GM23248 (cell line): Measurements from ENCODE around the gene AKAP7. TPM values are rescaled to one million over a fixed set of nuclear protein-coding genes. Genes with fewer than 3 reads are reported as not detected.
"Not testable (repeated sequence)": the region's sequence is repeated elsewhere in the genome, so short reads cannot be mapped to it uniquely, and the experiment has no call there.

Source experiments
- DNase-seq: peaks from one replicate; pipeline ENCODE4 v3.0.0-alpha.2; 2015
- H2AFZ ChIP-seq: fragments of 200-600 bp; sonication (generic); 2 replicates; pipeline ENCODE4 v1.6.1; 2016; ENCODE audit warnings: antibody characterized with exemption
- H3F3A ChIP-seq: fragments of 200-600 bp; sonication (generic); 2 replicates; pipeline ENCODE4 v1.6.1; 2016; ENCODE audit warnings: mild to moderate bottlenecking, antibody characterized with exemption, mixed run types; ENCODE audit not compliant: insufficient read depth
- H3K27ac ChIP-seq: fragments of 200-600 bp; sonication (generic); 2 replicates; pipeline ENCODE4 v1.5.1; 2016; ENCODE audit warnings: mild to moderate bottlenecking
- H3K27me3 ChIP-seq: fragments of 200-600 bp; sonication (generic); replicated peaks from 2 replicates; pipeline ENCODE4 v1.6.1; 2016; ENCODE audit warnings: mild to moderate bottlenecking; ENCODE audit not compliant: insufficient read depth
- H3K36me3 ChIP-seq: fragments of 200-600 bp; sonication (generic); 2 replicates; pipeline ENCODE4 v1.6.1; 2016; ENCODE audit warnings: low read depth, mild to moderate bottlenecking
- H3K4me1 ChIP-seq: fragments of 200-600 bp; sonication (generic); 2 replicates; pipeline ENCODE4 v1.6.1; 2016; ENCODE audit warnings: mild to moderate bottlenecking; ENCODE audit not compliant: insufficient read depth
- H3K4me2 ChIP-seq: fragments of 200-600 bp; sonication (generic); one replicate; pipeline ENCODE4 v1.6.1; 2016; ENCODE audit warnings: mild to moderate bottlenecking; ENCODE audit not compliant: unreplicated experiment
- H3K4me3 ChIP-seq: fragments of 200-600 bp; sonication (generic); 2 replicates; pipeline ENCODE4 v1.5.1; 2016; ENCODE audit warnings: mild to moderate bottlenecking
- H3K79me2 ChIP-seq: fragments of 200-600 bp; sonication (generic); 2 replicates; pipeline ENCODE4 v1.6.1; 2016; ENCODE audit warnings: mild to moderate bottlenecking; ENCODE audit not compliant: insufficient read depth
- H3K9ac ChIP-seq: fragments of 200-600 bp; sonication (generic); 2 replicates; pipeline ENCODE4 v1.6.1; 2016; ENCODE audit warnings: mild to moderate bottlenecking
- H3K9me2 ChIP-seq: fragments of 200-600 bp; sonication (generic); 2 replicates; pipeline ENCODE4 v1.6.1; 2016; ENCODE audit warnings: mixed run types, mild to moderate bottlenecking, moderate library complexity; ENCODE audit not compliant: insufficient read depth
- H3K9me3 ChIP-seq: fragments of 200-600 bp; sonication (generic); one replicate; pipeline ENCODE4 v1.6.1; 2017; ENCODE audit warnings: low read depth
- H4K20me1 ChIP-seq: fragments of 200-600 bp; sonication (generic); 2 replicates; pipeline ENCODE4 v1.6.0; 2016; ENCODE audit not compliant: insufficient read depth
- EZH2 ChIP-seq: fragments of 200-600 bp; sonication (generic); IDR thresholded peaks from 2 replicates; pipeline ENCODE4 v1.6.1; 2018; ENCODE audit warnings: antibody characterized with exemption, mild to moderate bottlenecking; ENCODE audit not compliant: insufficient read depth, poor library complexity, severe bottlenecking
- EZH2phosphoT487 ChIP-seq: fragments of 200-600 bp; sonication (generic); IDR thresholded peaks from 2 replicates; pipeline ENCODE4 v1.6.1; 2018; ENCODE audit warnings: antibody characterized with exemption, moderate library complexity, mild to moderate bottlenecking, low read depth; ENCODE audit not compliant: insufficient read depth
- WGBS, 2 experiments: methylation state at CpG; one replicate each; pipeline ENCODE4 v1.1.6; 2015 to 2017; ENCODE audit warnings: low lambda C conversion rate in 2 of 2, low coverage in 1 of 2; ENCODE audit errors: missing lambda C conversion rate in 2 of 2; 5-methylcytosine and 5-hydroxymethylcytosine counted together
- in situ Hi-C: fragments of 300-500 bp; cut with MboI; formaldehyde crosslinking; loops from 2 replicates; pipeline ENCODE4 v1.15.0; 2020
- polyA plus RNA-seq: library from polyadenylated mRNA; unstranded; fragments of >200 nt; fragmentation: Nextera tagmentation; extraction: Ambion mirVana; gene quantifications from 2 replicates; pipeline ENCODE4 v1.2.1, GENCODE V29; 2016
- total RNA-seq: library from RNA; depleted of rRNA; stranded (reverse); fragments of >200 nt; shearing (Covaris generic); gene quantifications from 2 replicates; pipeline ENCODE4 v1.2.3, GENCODE V29; 2014

Gene AKAP7
- total and polyA plus RNA-seq, 2 experiments from 2014 or later = 3.2 to 8.2 TPM

DNA sequence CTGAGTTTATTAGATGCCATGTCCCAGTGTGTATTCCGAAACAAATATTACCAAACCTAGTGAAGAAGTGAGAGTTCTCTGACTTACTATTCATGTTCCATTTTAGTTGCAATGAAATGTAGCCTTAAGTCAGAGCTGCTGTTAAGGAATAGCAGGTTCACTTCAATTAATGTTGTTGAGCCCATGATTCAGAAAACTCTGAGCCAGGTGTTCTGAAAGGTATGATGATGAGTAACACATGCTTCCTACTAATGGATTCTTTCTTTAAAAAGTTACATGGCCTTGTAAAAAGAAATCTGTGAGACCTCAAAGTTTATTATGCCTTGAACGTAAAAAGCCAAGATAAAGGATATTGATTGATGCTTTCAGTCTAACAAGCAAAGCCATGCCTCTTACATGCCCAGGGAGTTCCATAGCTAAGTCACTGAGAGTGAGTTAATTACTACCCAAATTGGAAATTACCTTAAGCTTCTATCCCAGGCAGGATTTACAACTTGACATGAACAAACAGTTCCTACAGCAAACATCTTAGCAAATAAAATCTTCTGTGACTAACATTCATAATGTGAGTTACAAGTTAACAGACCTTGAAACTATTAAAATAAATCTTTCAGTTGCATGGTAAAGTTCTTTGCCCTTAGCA is 122.9 kb downstream of the AKAP7 start:
- H2AFZ ChIP-seq = no peak overlapping the region
- H3K9ac ChIP-seq = no peak overlapping the region
- no peaks in the 10 kb centered on the region for H3F3A ChIP-seq
- 82 to 86% methylated on average over 2 of the region's 2 CpGs for WGBS, 2 experiments
- no peaks in the 10 kb centered on the region for H3K27me3 ChIP-seq
- TF ChIP-seq EZH2phosphoT487 (no peak), EZH2 (no peak)
- no peaks in the 10 kb centered on the region for H4K20me1 ChIP-seq
- H3K9me2 ChIP-seq = no peaks in the 10 kb centered on the region
- no peaks in the 10 kb centered on the region for H3K79me2 ChIP-seq
- H3K4me2 ChIP-seq = no peak overlapping the region
- no peak overlapping the region for H3K4me3 ChIP-seq
- no peaks in the 10 kb centered on the region for H3K4me1 ChIP-seq
- H3K36me3 ChIP-seq = no peaks in the 10 kb centered on the region
- in situ Hi-C loops = no loop called here
- H3K9me3 ChIP-seq = no peaks in the 10 kb centered on the region
- DNase-seq = no peak
- no peak overlapping the region for H3K27ac ChIP-seq

DNA sequence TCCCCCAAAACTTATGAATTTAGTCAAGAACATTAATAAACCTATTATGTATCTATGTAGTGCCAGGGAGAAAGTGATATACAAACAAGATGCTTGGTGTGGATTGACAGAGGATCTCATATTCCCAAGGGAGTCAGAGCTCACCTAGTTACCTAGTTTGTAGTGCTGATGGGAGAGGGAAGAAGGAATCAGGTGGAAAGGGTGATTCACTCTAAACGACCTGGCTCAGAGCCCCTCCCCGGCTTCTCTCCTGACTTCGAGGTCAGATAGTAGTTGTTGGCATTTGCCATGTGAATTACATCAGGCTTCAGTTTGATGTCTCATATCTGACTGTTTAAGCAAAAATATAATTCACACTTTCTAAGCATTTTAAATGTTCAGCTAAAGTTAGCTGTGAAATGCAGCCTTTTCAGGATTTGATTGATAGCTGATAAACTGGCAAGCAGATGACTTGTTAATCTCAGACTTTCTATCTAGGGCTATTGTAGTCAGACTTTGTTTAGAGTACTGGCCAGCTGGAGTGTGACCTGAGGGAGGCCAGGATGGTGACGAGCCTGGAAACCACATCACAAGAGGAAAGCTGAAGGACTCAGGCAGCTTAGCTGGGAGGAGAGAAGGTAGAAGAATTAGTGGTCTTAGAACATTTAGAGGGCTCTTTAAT is 123.7 kb downstream of the AKAP7 start:
- 57 to 61% methylated on average over 4 of the region's 4 CpGs for WGBS, 2 experiments
- Histone ChIP-seq H3F3A (no peaks in the 10 kb centered on the region), H3K27ac (no peak overlapping the region), H2AFZ (no peak overlapping the region), H4K20me1 (no peaks in the 10 kb centered on the region), H3K9me3 (no peaks in the 10 kb centered on the region), H3K4me2 (no peak overlapping the region), H3K27me3 (no peaks in the 10 kb centered on the region), H3K9me2 (no peaks in the 10 kb centered on the region), H3K4me3 (no peak overlapping the region), H3K36me3 (no peaks in the 10 kb centered on the region), H3K4me1 (no peaks in the 10 kb centered on the region), H3K79me2 (no peaks in the 10 kb centered on the region), H3K9ac (no peak overlapping the region)
- TF ChIP-seq EZH2 (no peak), EZH2phosphoT487 (no peak)
- in situ Hi-C loops = no loop called here
- no peak for DNase-seq

GRCh38 chr6:131260960-131261359 is 125.7 kb downstream of the AKAP7 start:
- H3K9ac ChIP-seq, H3K36me3 ChIP-seq, H3K4me3 ChIP-seq, DNase-seq, H3F3A ChIP-seq, H3K79me2 ChIP-seq, H3K4me1 ChIP-seq, H3K27me3 ChIP-seq, H2AFZ ChIP-seq, in situ Hi-C loops, H3K4me2 ChIP-seq, H3K9me2 ChIP-seq, H4K20me1 ChIP-seq, H3K9me3 ChIP-seq, H3K27ac ChIP-seq: not testable (repeated sequence)
- WGBS, 2 experiments = 85 to 90% methylated on average over 6 of the region's 6 CpGs

GRCh38 chr6:131262060-131262459 is 126.8 kb downstream of the AKAP7 start:
- no peak overlapping the region for H3K27ac ChIP-seq
- WGBS, 2 experiments = 99% methylated on average over 3 of the region's 3 CpGs
- no peaks in the 10 kb centered on the region for H3K27me3 ChIP-seq
- H3K9ac ChIP-seq = no peak overlapping the region
- no peak overlapping the region for H3K4me2 ChIP-seq
- no peaks in the 10 kb centered on the region for H3F3A ChIP-seq
- H3K9me2 ChIP-seq = no peaks in the 10 kb centered on the region
- no peak for DNase-seq
- in situ Hi-C loops = no loop called here
- no peaks in the 10 kb centered on the region for H4K20me1 ChIP-seq
- H3K79me2 ChIP-seq = no peaks in the 10 kb centered on the region
- no peak overlapping the region for H3K4me3 ChIP-seq
- no peaks in the 10 kb centered on the region for H3K9me3 ChIP-seq
- H2AFZ ChIP-seq = no peak overlapping the region
- no peaks in the 10 kb centered on the region for H3K36me3 ChIP-seq
- TF ChIP-seq EZH2 = no peak
- TF ChIP-seq EZH2phosphoT487 = no peak
- no peaks in the 10 kb centered on the region for H3K4me1 ChIP-seq
